ENCODE data around the gene RGS16. TPM values are rescaled to one million over a fixed set of nuclear protein-coding genes. Genes with fewer than 3 reads are reported as not detected.

The RGS16 gene
- total RNA-seq, 1 donor from 2014 or later: 1.6 TPM

Small RNA genes lying within 50 kb of the gene (small RNA-seq; reads per million reads assigned to genes)
- not detected for gene RF00017

Other genes with a start within 250 kb of the RGS16 start
- gene GLUL, start 212.6 kb downstream of the RGS16 start, total RNA-seq: 289 TPM
- not detected for gene TEDDM1, start 203.7 kb downstream of the RGS16 start, total RNA-seq
- gene RGSL1, start 154.2 kb downstream of the RGS16 start, total RNA-seq: 0.82 TPM
- gene RNASEL, start 15.1 kb downstream of the RGS16 start, total RNA-seq: 4.1 TPM
- gene RGS8, start 80.2 kb upstream of the RGS16 start, total RNA-seq: 39.5 TPM
- gene NPL, start 185.4 kb upstream of the RGS16 start, total RNA-seq: 24.1 TPM
- 257 TPM for gene DHX9, start 235.0 kb upstream of the RGS16 start, total RNA-seq